WTC11 (cell line): ENCODE data around the gene DTNB. TPM values are rescaled to one million over a fixed set of nuclear protein-coding genes. Genes with fewer than 3 reads are reported as not detected.
A peak's percentile ranks its signal among the peaks of the same experiment; 100 is the strongest.

Experiments used
- ATAC-seq: fragments of 200-7000 bp; cut with Tn5 transposase; 2 replicates; pipeline ENCODE4 v1.10.0; 2021; ENCODE audit warnings: mild to moderate bottlenecking, moderate library complexity
- CTCF ChIA-PET: fragments of 300-600 bp; sonication (Branson Sonifier 250); formaldehyde crosslinking; loops from one replicate; lab custom pipeline; 2021; ENCODE audit warnings: antibody characterized with exemption; lab: Charles Lee
- POLR2A ChIA-PET: fragments of 350-600 bp; sonication (Branson Sonifier 250); formaldehyde crosslinking; loops from one replicate; lab custom pipeline; 2021; ENCODE audit warnings: antibody characterized with exemption; lab: Charles Lee
- DNase-seq: peaks from one replicate; pipeline ENCODE4 v3.0.0; 2021; ENCODE audit warnings: low spot score
- H3K27ac Mint-ChIP-seq: 2 replicates; pipeline ENCODE4 v1.8.0; 2021; ENCODE audit warnings: mixed read lengths
- H3K27me3 Mint-ChIP-seq: 2 replicates; pipeline ENCODE4 v1.8.0; 2021; ENCODE audit warnings: low read depth, mild to moderate bottlenecking, moderate library complexity, mixed read lengths
- H3K36me3 Mint-ChIP-seq: 2 replicates; pipeline ENCODE4 v1.8.0; 2021; ENCODE audit warnings: mixed read lengths
- H3K4me1 Mint-ChIP-seq: 2 replicates; pipeline ENCODE4 v1.8.0; 2022; ENCODE audit warnings: mixed read lengths
- H3K4me3 Mint-ChIP-seq: 2 replicates; pipeline ENCODE4 v1.8.0; 2021; ENCODE audit warnings: mild to moderate bottlenecking, moderate library complexity, mixed read lengths
- H3K9me3 Mint-ChIP-seq: 2 replicates; pipeline ENCODE4 v1.8.0; 2021; ENCODE audit warnings: mixed read lengths
- ELF4 ChIP-seq: sonication (generic); formaldehyde crosslinking; IDR thresholded peaks from 2 replicates; pipeline ENCODE4 v1.8.1; 2022; ENCODE audit warnings: low read depth, mild to moderate bottlenecking, moderate library complexity, missing genetic modification reagents
- ESRRA ChIP-seq: sonication (generic); formaldehyde crosslinking; IDR thresholded peaks from 2 replicates; pipeline ENCODE4 v1.8.1; 2022; ENCODE audit warnings: mild to moderate bottlenecking, missing genetic modification reagents, borderline replicate concordance
- ETV6 ChIP-seq: sonication (generic); formaldehyde crosslinking; IDR thresholded peaks from 2 replicates; pipeline ENCODE4 v1.8.1; 2022; ENCODE audit warnings: mild to moderate bottlenecking, missing genetic modification reagents
- GRHL2 ChIP-seq: fragments of 250-450 bp; sonication (Bioruptor Pico); IDR thresholded peaks from 2 replicates; pipeline ENCODE4 v1.8.0; 2022; ENCODE audit warnings: mild to moderate bottlenecking, moderate library complexity; ENCODE audit not compliant: insufficient replicate concordance, severe bottlenecking
- IRF1 ChIP-seq: sonication (generic); formaldehyde crosslinking; IDR thresholded peaks from 2 replicates; pipeline ENCODE4 v1.8.0; 2023; ENCODE audit warnings: missing genetic modification reagents
- JUN ChIP-seq: sonication (generic); formaldehyde crosslinking; IDR thresholded peaks from 2 replicates; pipeline ENCODE4 v1.8.0; 2023; ENCODE audit warnings: mild to moderate bottlenecking, missing genetic modification reagents
- MXD4 ChIP-seq: fragments of 250-450 bp; sonication (Bioruptor Pico); IDR thresholded peaks from 2 replicates; pipeline ENCODE4 v1.8.0; 2021; ENCODE audit warnings: mild to moderate bottlenecking, moderate library complexity, borderline replicate concordance
- NFE2L1 ChIP-seq: sonication (generic); formaldehyde crosslinking; IDR thresholded peaks from 2 replicates; pipeline ENCODE4 v1.8.1; 2023; ENCODE audit warnings: missing genetic modification reagents
- NR2C2 ChIP-seq: sonication (generic); formaldehyde crosslinking; IDR thresholded peaks from 2 replicates; pipeline ENCODE4 v1.8.0; 2022; ENCODE audit warnings: mild to moderate bottlenecking, missing genetic modification reagents
- PRDM15 ChIP-seq: sonication (generic); formaldehyde crosslinking; IDR thresholded peaks from 2 replicates; pipeline ENCODE4 v1.8.0; 2022; ENCODE audit warnings: missing genetic modification reagents
- ZNF121 ChIP-seq: sonication (generic); formaldehyde crosslinking; IDR thresholded peaks from 2 replicates; pipeline ENCODE4 v1.8.0; 2023; ENCODE audit warnings: missing genetic modification reagents
- ZNF219 ChIP-seq: sonication (generic); formaldehyde crosslinking; IDR thresholded peaks from 2 replicates; pipeline ENCODE4 v1.8.0; 2023; ENCODE audit warnings: missing genetic modification reagents, mild to moderate bottlenecking, borderline replicate concordance
- ZNF232 ChIP-seq: sonication (generic); formaldehyde crosslinking; IDR thresholded peaks from 2 replicates; pipeline ENCODE4 v1.8.0; 2022; ENCODE audit warnings: mild to moderate bottlenecking, missing genetic modification reagents
- ZNF317 ChIP-seq: sonication (generic); formaldehyde crosslinking; IDR thresholded peaks from 2 replicates; pipeline ENCODE4 v1.8.1; 2023; ENCODE audit warnings: low read depth, mild to moderate bottlenecking, moderate library complexity, missing genetic modification reagents, borderline replicate concordance
- ZNF423 ChIP-seq: fragments of 250-450 bp; sonication (Bioruptor Pico); IDR thresholded peaks from 2 replicates; pipeline ENCODE4 v2.1.2; 2022; ENCODE audit warnings: mild to moderate bottlenecking, moderate library complexity
- ZNF512 ChIP-seq: sonication (generic); formaldehyde crosslinking; IDR thresholded peaks from 2 replicates; pipeline ENCODE4 v1.8.1; 2022; ENCODE audit warnings: missing genetic modification reagents, borderline replicate concordance
- ZNF532 ChIP-seq: fragments of 250-450 bp; sonication (Bioruptor Pico); IDR thresholded peaks from 2 replicates; pipeline ENCODE4 v1.9.0; 2021; ENCODE audit warnings: mild to moderate bottlenecking, borderline replicate concordance
- total RNA-seq: library from RNA; stranded (reverse); gene quantifications from 3 replicates; pipeline ENCODE4 v1.2.3, GENCODE V29; 2021
- TF ChIP-seq, protein P1 (sequence below): fragments of 250-450 bp; sonication (Bioruptor Pico); IDR thresholded peaks from 2 replicates; pipeline ENCODE4 v2.1.2; 2022; ENCODE audit warnings: mild to moderate bottlenecking, moderate library complexity
- TF ChIP-seq, protein P2 (sequence below): sonication (generic); formaldehyde crosslinking; IDR thresholded peaks from 2 replicates; pipeline ENCODE4 v1.8.1; 2023; ENCODE audit warnings: mild to moderate bottlenecking, missing genetic modification reagents, moderate library complexity

Gene DTNB
- total RNA-seq, 1 experiment from 2014 or later: 39.9 TPM

DNA sequence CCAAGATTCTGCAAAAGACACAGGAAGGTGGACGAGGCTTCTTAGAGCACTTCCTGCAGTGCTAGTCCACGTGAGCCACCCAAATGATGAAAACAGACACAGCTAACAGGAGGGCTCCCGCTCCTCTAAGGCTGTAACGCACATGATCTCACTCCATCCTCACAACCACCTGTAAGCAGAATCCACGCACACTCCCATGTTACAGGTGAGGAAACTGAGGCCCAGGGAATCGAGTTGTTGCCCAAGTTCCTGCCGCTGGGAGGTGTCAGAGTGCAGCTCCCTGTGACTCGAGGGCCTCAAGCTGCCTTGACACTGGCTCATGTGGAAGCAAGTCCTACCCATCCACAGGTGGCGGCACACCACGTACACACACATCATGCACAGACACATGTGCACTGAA lies 336.1 kb downstream of the DTNB start:
- POLR2A ChIA-PET: interaction anchor here (0.9 to 1.8 kb wide), 2 partner anchors 11 to 22 kb away, joined by 3 to 7 read pairs; no protein-coding TSS in a partner anchor
- DNase-seq: no peak

DNA sequence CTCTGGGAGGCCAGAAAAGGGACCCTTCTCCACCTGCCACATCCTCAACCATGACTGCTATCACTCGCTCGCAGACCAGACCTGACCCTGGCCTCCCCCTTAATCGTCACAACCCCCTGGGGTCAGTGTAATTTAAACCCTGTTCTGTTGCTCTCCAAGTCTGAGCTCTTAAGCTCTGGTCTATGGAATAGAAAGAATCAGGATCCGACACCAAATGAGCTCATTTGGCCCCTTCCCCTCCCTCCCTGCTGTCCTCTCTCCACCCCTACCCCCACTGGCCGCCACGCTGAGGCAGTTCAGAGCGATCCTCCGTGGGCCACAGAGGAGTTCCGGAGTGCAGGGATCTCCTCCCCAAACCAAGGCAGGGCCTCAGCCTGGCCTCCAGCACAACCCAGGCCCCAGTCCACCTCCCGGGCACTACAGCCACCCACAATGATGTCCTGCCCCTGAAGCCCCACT lies 337.0 kb downstream of the DTNB start:
- ATAC-seq (peak; percentile 13), DNase-seq (no peak)
- H3K4me1 Mint-ChIP-seq: peaks cover 67% of the 10 kb centered on the region
- peak overlapping the region; percentile 22 for H3K27ac Mint-ChIP-seq
- ChIA-PET CTCF (interaction anchor here (0.5 to 8.8 kb wide), 9 partner anchors 13 to 108 kb away, joined by 3 to 74 read pairs (median 8); no protein-coding TSS in a partner anchor), POLR2A (interaction anchor here (0.6 to 1.8 kb wide), 2 partner anchors 21 to 217 kb away, joined by 4 to 7 read pairs; no protein-coding TSS in a partner anchor)
- H3K36me3 Mint-ChIP-seq: no peaks in the 10 kb centered on the region
- H3K27me3 Mint-ChIP-seq: no peaks in the 10 kb centered on the region
- H3K9me3 Mint-ChIP-seq: no peaks in the 10 kb centered on the region
- no peak overlapping the region for H3K4me3 Mint-ChIP-seq
- TF ChIP-seq PRDM15 (CRISPR knock-in tag): peak; percentile 85
- TF ChIP-seq JUN (CRISPR knock-in tag): no peak
- no peak for TF ChIP-seq ZNF232 (CRISPR knock-in tag)
- no peak for TF ChIP-seq ZNF532 (CRISPR knock-in tag)
- TF ChIP-seq, all 79 proteins: peak for 1

More for the DNA sequence above, 336.1 kb downstream of the DTNB start:
- Mint-ChIP-seq H3K4me3 (no peak overlapping the region), H3K27me3 (no peaks in the 10 kb centered on the region), H3K27ac (peak overlapping the region; percentile 36; the same call in 1 of the 2 replicates), H3K36me3 (no peaks in the 10 kb centered on the region), H3K9me3 (no peaks in the 10 kb centered on the region), H3K4me1 (peaks cover 67% of the 10 kb centered on the region)
- CTCF ChIA-PET: interaction anchor here (0.7 to 8.8 kb wide), 7 partner anchors 22 to 108 kb away, joined by 3 to 74 read pairs (median 8); no protein-coding TSS in a partner anchor
- TF ChIP-seq ETV6 (CRISPR knock-in tag) (no peak), NFE2L1 (no peak), ZNF121 (CRISPR knock-in tag) (no peak), ESRRA (CRISPR knock-in tag) (no peak), IRF1 (no peak), ZNF423 (CRISPR knock-in tag) (no peak), ZNF219 (no peak), NR2C2 (CRISPR knock-in tag) (no peak), GRHL2 (CRISPR knock-in tag) (no peak), MXD4 (CRISPR knock-in tag) (no peak), ZNF317 (no peak), ZNF512 (CRISPR knock-in tag) (no peak), ELF4 (CRISPR knock-in tag) (no peak)
- TF ChIP-seq, protein P1, sequence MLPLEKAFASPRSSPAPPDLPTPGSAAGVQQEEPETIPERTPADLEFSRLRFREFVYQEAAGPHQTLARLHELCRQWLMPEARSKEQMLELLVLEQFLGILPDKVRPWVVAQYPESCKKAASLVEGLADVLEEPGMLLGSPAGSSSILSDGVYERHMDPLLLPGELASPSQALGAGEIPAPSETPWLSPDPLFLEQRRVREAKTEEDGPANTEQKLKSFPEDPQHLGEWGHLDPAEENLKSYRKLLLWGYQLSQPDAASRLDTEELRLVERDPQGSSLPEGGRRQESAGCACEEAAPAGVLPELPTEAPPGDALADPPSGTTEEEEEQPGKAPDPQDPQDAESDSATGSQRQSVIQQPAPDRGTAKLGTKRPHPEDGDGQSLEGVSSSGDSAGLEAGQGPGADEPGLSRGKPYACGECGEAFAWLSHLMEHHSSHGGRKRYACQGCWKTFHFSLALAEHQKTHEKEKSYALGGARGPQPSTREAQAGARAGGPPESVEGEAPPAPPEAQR (CRISPR knock-in tag): no peak
- TF ChIP-seq, protein P2, sequence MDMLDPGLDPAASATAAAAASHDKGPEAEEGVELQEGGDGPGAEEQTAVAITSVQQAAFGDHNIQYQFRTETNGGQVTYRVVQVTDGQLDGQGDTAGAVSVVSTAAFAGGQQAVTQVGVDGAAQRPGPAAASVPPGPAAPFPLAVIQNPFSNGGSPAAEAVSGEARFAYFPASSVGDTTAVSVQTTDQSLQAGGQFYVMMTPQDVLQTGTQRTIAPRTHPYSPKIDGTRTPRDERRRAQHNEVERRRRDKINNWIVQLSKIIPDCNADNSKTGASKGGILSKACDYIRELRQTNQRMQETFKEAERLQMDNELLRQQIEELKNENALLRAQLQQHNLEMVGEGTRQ (CRISPR knock-in tag): no peak
- no peak for ATAC-seq
